HL-60 (cell line): ENCODE results near the gene DLL1.

Source experiments
- GABPA ChIP-seq: IDR thresholded peaks from 2 replicates; pipeline ENCODE4 v1.6.1; 2012; ENCODE audit warnings: low read depth
- POLR2AphosphoS5 ChIP-seq: IDR thresholded peaks from 2 replicates; pipeline ENCODE4 v1.6.1; 2012; ENCODE audit warnings: low read depth
- TF ChIP-seq, protein P1 (sequence below): IDR thresholded peaks from one replicate; pipeline ENCODE4 v1.5.1; 2011; ENCODE audit warnings: low read length, control low read depth, inconsistent platforms; ENCODE audit not compliant: insufficient read depth

DNA sequence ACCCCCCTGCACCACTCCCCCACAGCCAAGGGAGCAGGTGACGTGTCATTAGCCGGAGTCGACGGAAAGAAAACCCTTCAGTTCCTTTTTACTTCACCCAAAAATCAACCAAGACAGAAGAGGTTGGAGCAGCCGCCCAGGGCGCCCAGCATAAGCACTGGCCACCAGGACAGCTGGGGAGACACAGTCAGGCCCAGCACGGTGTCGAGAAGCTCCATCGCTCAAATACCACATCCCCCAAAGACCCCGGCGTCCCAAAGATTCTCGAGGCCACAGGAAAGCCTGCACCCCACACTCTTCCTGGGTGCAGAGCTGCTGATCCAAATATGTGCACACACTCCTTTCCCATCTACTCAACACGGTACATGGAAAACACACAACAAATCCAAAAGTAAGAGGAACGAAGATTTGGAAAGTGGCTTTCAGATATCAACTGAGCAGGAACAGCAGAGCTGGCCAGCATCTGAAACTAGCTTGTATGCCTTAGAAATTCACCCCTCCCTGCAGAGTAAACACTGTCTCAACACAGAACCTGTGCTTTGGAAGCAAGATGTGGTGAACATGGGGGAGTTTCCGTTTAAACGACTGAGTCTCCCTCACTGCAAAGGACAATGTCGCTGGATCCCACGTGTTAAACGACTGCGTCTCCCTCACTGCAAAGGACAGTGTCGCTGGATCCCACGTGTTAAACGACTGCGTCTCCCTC lies 54.6 kb downstream of the DLL1 start:
- TF ChIP-seq, protein P1, sequence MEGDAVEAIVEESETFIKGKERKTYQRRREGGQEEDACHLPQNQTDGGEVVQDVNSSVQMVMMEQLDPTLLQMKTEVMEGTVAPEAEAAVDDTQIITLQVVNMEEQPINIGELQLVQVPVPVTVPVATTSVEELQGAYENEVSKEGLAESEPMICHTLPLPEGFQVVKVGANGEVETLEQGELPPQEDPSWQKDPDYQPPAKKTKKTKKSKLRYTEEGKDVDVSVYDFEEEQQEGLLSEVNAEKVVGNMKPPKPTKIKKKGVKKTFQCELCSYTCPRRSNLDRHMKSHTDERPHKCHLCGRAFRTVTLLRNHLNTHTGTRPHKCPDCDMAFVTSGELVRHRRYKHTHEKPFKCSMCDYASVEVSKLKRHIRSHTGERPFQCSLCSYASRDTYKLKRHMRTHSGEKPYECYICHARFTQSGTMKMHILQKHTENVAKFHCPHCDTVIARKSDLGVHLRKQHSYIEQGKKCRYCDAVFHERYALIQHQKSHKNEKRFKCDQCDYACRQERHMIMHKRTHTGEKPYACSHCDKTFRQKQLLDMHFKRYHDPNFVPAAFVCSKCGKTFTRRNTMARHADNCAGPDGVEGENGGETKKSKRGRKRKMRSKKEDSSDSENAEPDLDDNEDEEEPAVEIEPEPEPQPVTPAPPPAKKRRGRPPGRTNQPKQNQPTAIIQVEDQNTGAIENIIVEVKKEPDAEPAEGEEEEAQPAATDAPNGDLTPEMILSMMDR = no peak
- no peak for TF ChIP-seq POLR2AphosphoS5
- TF ChIP-seq GABPA = no peak
